ENCODE data around the gene CBARP. TPM values are rescaled to one million over a fixed set of nuclear protein-coding genes. Genes with fewer than 3 reads are reported as not detected.
A peak's percentile ranks its signal among the peaks of the same experiment; 100 is the strongest.

The CBARP gene
- polyA plus RNA-seq, 3 donors, result not detected

- Histone ChIP-seq H4K20me1 (ENCODE audit: insufficient read depth, low read length) (peaks cover 88% of the 10 kb centered on the region), H3K36me3 (replicated peaks in 1 of 2; ENCODE audit: control insufficient read depth in 1 of 2, insufficient read depth in 2 of 2, low read length in 2 of 2) (peaks cover 49 to 60% of the 10 kb centered on the region in 2 donors), H3K27ac (ENCODE audit: low read depth in 1 of 2, low read length in 2 of 2) (peak overlapping the region; percentile 92 to 94), H3K79me2 (ENCODE audit: insufficient read depth, low read length) (peaks cover 80% of the 10 kb centered on the region), H3K4me2 (replicated peaks; ENCODE audit: extremely low read depth, low read length, poor library complexity, severe bottlenecking) (peak overlapping the region; percentile 96), H3K27me3 (ENCODE audit: control insufficient read depth in 2 of 2, insufficient read depth in 2 of 2, low read length in 2 of 2) (no peaks in the 10 kb centered on the region), H3K4me1 (ENCODE audit: control insufficient read depth in 1 of 2, insufficient read depth in 2 of 2, low read length in 2 of 2) (peaks cover 52 to 59% of the 10 kb centered on the region in 2 donors), H2AFZ (ENCODE audit: insufficient read depth, low read depth, low read length, poor library complexity, severe bottlenecking) (no peak overlapping the region), H3K9ac (ENCODE audit: insufficient read depth, low read length, poor library complexity, severe bottlenecking) (peak overlapping the region; percentile 93), H3K4me3 (replicated peaks in 1 of 3; ENCODE audit: low read depth in 2 of 3, low read length in 3 of 3) (peak overlapping the region in 2 of 3 experiments; percentile 77 to 99), H3K9me3 (replicated peaks in 1 of 2; ENCODE audit: control insufficient read depth in 1 of 2, insufficient read depth in 1 of 2, low read length in 2 of 2) (no peaks in the 10 kb centered on the region)
- no peak for TF ChIP-seq CTCF (IDR thresholded peaks at IDR 0.05)
- H3K27ac Mint-ChIP-seq, result peak overlapping the region in 6 of 7 donors; percentile 72 to 94 (median 85)
- peaks cover 0 to 4% (median 0%) of the 10 kb centered on the region in 3 donors for H3K27me3 Mint-ChIP-seq (ENCODE audit: low read depth in 3 of 3)
- DNase-seq, result no peak
- peaks cover 0 to 2% (median 0%) of the 10 kb centered on the region in 7 donors for H3K9me3 Mint-ChIP-seq
- peak overlapping the region in 1 of 2 donors; percentile 41 for H3K4me3 Mint-ChIP-seq
- intact Hi-C loops (cut with micrococcal nuclease), result no loop called here
- peaks cover 37 to 59% of the 10 kb centered on the region in 2 donors for H3K36me3 Mint-ChIP-seq
- WGBS (ENCODE audit: insufficient coverage), result 82% methylated on average over 29 of the region's 37 CpGs
- peaks cover 39% of the 10 kb centered on the region for H3K4me1 Mint-ChIP-seq
Measured at GRCh38 chr19:1254081-1254527, 16.3 kb upstream of the CBARP start.

DNA sequence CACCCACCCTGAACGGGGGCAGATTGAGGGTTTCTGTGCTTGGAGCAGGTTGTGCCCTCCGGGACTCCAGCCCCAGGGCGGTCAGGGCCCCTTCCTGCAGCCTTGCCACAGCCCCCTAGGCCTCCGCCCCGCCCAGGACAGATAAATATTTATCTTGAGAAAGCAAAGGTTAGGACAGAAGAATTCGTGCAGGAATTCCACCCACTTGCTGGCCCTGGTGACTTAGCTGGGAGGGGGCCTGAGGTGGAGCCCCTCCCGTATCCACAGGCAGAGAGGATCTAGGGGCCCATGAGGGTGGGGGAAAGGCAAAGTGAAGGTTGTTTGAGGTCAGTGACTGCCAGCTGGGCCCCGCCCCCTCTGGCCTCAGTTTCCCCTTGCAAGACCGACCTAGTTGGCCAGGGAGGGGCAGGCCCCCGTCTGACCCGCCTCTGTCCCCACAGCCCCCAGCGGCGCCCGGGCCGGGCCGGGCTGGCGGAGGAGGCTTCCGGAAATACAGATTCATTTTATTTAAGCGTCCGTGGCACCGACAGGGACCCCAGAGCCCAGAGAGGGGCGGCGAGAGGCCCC, 15.8 kb upstream of the CBARP start:
- Mint-ChIP-seq H3K4me1 (peaks cover 34% of the 10 kb centered on the region), H3K27me3 (ENCODE audit: low read depth in 3 of 3) (peaks cover 0 to 4% (median 0%) of the 10 kb centered on the region in 3 donors), H3K36me3 (peaks cover 37 to 55% of the 10 kb centered on the region in 2 donors), H3K27ac (peak overlapping the region; percentile 85 to 97 (median 94)), H3K4me3 (peak overlapping the region; percentile 77 to 80), H3K9me3 (peaks cover 0 to 2% (median 0%) of the 10 kb centered on the region in 7 donors)
- Histone ChIP-seq H3K4me2 (replicated peaks; ENCODE audit: extremely low read depth, low read length, poor library complexity, severe bottlenecking) (peak overlapping the region; percentile 96), H3K79me2 (ENCODE audit: insufficient read depth, low read length) (peaks cover 80% of the 10 kb centered on the region), H2AFZ (ENCODE audit: insufficient read depth, low read depth, low read length, poor library complexity, severe bottlenecking) (no peak overlapping the region), H3K4me3 (replicated peaks in 1 of 3; ENCODE audit: low read depth in 2 of 3, low read length in 3 of 3) (peak overlapping the region; percentile 77 to 99 (median 89)), H4K20me1 (ENCODE audit: insufficient read depth, low read length) (peaks cover 85% of the 10 kb centered on the region), H3K9me3 (replicated peaks in 1 of 2; ENCODE audit: control insufficient read depth in 1 of 2, insufficient read depth in 1 of 2, low read length in 2 of 2) (no peaks in the 10 kb centered on the region), H3K9ac (ENCODE audit: insufficient read depth, low read length, poor library complexity, severe bottlenecking) (peak overlapping the region; percentile 93), H3K36me3 (replicated peaks in 1 of 2; ENCODE audit: control insufficient read depth in 1 of 2, insufficient read depth in 2 of 2, low read length in 2 of 2) (peaks cover 49 to 60% of the 10 kb centered on the region in 2 donors), H3K4me1 (ENCODE audit: control insufficient read depth in 1 of 2, insufficient read depth in 2 of 2, low read length in 2 of 2) (peaks cover 47 to 54% of the 10 kb centered on the region in 2 donors), H3K27me3 (ENCODE audit: control insufficient read depth in 2 of 2, insufficient read depth in 2 of 2, low read length in 2 of 2) (no peaks in the 10 kb centered on the region), H3K27ac (ENCODE audit: low read depth in 1 of 2, low read length in 2 of 2) (peak overlapping the region; percentile 92 to 94)
- no peak for DNase-seq
- TF ChIP-seq CTCF (IDR thresholded peaks at IDR 0.05), result no peak
- intact Hi-C loops (cut with micrococcal nuclease), result no loop called here
- WGBS (ENCODE audit: insufficient coverage), result 44% methylated on average over 20 of the region's 23 CpGs
